HG02678 (cell line): ENCODE results near the gene FMOD.

ENCODE experiments used
- ATAC-seq: cut with Tn5 transposase; IDR thresholded peaks from one replicate; pipeline ENCODE4 v1.9.1; 2021; ENCODE audit warnings: mild to moderate bottlenecking, moderate library complexity; ENCODE audit not compliant: unreplicated experiment

The FMOD gene

DNA sequence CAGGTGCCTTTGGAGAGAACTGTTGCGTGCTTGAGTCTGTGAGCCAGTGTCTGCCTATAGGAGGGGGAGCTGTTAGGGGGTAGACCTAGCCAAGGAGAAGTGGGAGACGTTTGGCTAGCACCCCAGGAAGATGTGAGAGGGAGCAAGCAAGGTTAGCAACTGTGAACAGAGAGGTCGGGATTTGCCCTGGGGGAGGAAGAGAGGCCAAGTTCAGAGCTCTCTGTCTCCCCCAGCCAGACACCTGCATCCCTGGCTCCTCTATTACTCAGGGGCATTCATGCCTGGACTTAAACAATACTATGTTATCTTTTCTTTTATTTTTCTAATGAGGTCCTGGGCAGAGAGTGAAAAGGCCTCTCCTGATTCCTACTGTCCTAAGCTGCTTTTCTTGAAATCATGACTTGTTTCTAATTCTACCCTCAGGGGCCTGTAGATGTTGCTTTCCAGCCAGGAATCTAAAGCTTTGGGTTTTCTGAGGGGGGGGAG is 43.2 kb downstream of the FMOD start:
- no peak for ATAC-seq

- ATAC-seq: no peak
These were observed 43.9 kb downstream of the FMOD start for GRCh38 chr1:203306965-203307541.

DNA sequence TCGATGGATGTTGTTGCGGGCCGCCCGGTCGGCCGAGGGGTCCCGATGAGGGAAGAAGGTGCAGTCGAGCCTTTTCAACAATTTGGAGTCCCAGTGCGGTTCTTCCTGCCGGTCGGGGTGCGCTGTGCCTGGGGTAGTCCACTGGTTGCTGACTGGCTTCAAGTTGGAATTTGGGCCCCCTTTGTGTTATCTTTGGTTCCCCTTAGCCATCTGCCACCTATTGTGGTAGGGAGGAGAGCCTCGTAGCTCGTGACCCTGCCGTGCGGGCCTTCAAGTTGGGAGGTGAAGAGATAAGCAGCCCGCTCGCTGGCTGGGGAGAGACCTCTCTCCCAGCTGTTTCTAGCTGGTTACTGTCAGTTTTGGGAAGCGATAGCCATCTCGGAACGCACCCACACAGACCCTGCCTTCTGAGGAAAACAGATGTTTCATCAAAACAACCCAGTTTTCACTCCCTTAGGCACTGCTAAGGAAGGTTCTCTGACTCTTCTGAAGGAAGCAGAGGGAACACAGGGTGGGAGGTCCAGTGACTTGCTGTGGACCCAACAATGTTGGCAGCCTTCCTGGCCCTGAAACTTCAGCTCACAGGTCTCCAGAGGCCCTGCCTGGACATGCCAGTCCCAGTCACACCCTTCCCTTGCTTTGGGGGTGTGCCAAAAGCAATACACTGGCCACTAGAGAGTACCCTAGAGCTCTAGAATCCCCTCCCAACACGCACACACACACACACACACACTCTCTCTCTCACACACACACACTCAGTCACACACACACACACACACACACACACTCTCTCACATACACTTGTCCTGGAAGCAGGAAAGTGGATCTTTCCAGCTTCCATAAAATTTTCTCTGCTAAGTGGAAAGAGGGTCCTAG is 44.6 kb downstream of the FMOD start:
- no peak for ATAC-seq

GRCh38 chr1:203305809-203306088 is 45.2 kb downstream of the FMOD start:
- ATAC-seq: peak; percentile 0

GRCh38 chr1:203304919-203305808 is 45.8 kb downstream of the FMOD start, which contains the start of gene BTG2:
TSS of gene BTG2 (plus strand) at chr1:203305519. CDS start at chr1:203305607, 88 bp downstream.
- ATAC-seq: peak; percentile 71

GRCh38 chr1:203304391-203304918 is 46.5 kb downstream of the FMOD start:
- no peak for ATAC-seq

GRCh38 chr1:203302894-203303293 is 48.0 kb downstream of the FMOD start:
- no peak for ATAC-seq

GRCh38 chr1:203302456-203302855 is 48.5 kb downstream of the FMOD start:
- no peak for ATAC-seq

GRCh38 chr1:203301331-203301668 is 49.6 kb downstream of the FMOD start:
- ATAC-seq: no peak

- ATAC-seq: no peak
These were observed 50.2 kb downstream of the FMOD start for GRCh38 chr1:203300441-203301330.

DNA sequence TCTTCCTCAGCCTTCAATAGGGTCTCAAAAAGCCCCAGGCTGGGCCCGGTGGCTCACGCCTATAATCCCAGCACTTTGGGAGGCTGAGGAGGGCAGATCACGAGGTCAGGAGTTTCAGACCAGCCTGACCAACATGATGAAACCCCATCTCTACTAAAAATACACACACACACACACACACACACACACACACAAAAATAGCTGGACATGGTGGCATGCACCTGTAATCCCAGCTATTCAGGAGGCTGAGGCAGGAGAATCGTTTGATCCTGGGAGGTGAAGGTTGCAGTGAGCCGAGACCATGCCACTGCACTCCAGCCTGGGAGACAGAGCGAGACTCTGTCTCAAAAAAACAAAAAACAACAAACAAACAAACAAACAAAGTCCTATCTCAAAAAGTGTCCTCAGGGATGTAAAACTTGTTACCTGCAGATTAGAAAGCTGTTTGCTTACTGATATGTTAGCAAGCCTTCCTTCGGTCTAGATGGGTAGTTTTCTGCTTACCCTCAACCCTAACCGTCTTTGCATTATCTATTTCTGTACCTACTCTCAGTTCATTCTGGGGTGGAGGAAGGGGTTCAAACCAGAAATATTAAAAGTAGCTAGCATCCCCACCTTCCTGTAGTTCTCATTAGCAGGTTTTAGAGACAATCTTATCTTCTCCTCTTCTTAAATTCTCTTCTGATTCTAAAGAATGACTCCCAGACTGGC is 51.0 kb downstream of the FMOD start:
- ATAC-seq: peak; percentile 32

DNA sequence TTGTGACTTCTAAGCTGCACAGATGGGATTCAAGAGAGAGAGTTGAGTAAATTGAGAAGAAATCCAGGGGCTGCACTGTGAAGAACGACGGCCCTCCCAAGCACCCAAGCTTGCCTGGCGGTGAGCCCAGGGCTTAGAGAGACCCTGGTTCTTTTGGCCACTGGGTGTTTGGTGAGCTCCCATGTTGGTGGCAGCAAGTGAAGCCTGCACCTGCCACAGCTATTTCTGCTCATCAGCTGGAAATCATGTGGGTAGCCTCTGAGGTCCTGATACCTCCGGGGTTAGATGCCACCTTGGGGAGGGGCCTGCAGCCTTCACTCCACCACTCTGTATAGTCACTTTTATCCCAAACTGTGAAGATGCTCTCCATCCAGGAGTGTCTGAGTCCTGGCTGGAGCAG is 51.8 kb downstream of the FMOD start:
- peak; percentile 50 for ATAC-seq

- no peak for ATAC-seq
These were observed 54.4 kb downstream of the FMOD start for GRCh38 chr1:203296460-203297073.

- no peak for ATAC-seq
These were observed 55.1 kb downstream of the FMOD start for GRCh38 chr1:203295796-203296195.

DNA sequence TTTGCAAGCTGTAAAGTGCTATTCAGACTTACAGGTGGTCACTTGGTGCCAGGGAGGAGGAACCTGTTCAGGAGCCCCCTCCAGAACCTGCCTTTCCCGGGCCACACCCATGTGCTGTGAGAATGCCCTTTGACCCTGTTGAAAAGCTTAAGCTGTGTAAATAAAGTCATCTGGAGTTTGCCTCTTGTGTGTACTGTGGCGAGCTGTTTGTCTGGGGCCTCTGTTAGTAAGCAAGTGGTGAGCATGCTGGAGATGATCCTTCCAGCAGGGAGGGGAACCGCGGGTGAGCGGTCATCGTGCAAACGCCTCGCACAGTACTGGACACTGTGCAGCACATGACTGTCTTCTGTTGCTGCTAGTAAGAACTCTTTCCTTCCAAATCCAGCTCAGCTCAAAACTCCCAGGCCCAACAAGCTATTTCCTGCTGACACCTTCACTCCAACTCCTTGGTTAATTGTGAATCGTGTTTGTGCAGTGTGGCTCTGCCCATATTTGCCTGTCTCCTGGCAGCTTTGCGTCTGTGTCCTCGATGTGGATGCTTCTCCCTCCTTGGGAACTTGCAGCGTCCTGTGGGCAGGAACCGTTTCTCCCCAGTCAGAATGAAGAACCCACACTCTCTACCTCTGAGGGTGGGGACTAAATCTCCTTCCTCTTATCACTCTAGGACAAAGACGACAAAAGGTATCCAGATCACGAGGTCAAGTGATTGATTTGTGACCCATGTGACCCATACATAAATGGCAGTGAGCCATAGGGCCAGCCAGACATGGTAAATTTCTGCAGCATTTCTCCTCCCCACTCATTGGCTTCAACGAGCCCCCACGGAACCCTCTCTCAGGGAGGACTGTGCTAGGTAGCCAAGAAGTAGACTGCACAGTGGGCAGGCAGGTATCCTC is 59.5 kb downstream of the FMOD start:
- ATAC-seq: no peak
